Measurements from ENCODE around the gene OR2J3. TPM values are rescaled to one million over a fixed set of nuclear protein-coding genes. Genes with fewer than 3 reads are reported as not detected.
"Not testable (repeated sequence)": the region's sequence is repeated elsewhere in the genome, so short reads cannot be mapped to it uniquely, and the experiment has no call there.

OR2J3 gene
- total RNA-seq, 1 donor = not detected

DNA sequence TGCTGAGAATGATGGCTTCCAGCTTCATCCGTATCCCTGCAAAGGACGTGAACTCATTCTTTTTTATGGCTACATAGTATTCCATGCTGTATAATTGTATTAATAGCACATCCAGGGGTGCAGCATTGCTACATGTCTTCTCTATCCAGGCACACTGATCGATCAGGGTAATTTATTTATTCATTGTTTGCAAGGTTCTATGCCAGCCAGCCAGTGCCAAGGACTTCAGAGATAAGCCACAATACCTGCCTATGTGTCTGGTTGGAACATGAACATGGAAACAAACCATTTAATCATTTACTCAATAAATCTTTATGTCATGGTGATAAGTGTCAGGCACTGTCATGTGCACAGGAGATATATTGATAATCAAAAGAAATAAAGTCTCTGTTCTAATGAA lies 14.9 kb upstream of the OR2J3 start:
- no peak for DNase-seq (ENCODE audit: low read depth)
- H3K4me3 ChIP-seq (ENCODE audit: low read depth, low read length) = no peak overlapping the region
- TF ChIP-seq, protein P1, sequence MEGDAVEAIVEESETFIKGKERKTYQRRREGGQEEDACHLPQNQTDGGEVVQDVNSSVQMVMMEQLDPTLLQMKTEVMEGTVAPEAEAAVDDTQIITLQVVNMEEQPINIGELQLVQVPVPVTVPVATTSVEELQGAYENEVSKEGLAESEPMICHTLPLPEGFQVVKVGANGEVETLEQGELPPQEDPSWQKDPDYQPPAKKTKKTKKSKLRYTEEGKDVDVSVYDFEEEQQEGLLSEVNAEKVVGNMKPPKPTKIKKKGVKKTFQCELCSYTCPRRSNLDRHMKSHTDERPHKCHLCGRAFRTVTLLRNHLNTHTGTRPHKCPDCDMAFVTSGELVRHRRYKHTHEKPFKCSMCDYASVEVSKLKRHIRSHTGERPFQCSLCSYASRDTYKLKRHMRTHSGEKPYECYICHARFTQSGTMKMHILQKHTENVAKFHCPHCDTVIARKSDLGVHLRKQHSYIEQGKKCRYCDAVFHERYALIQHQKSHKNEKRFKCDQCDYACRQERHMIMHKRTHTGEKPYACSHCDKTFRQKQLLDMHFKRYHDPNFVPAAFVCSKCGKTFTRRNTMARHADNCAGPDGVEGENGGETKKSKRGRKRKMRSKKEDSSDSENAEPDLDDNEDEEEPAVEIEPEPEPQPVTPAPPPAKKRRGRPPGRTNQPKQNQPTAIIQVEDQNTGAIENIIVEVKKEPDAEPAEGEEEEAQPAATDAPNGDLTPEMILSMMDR (IDR thresholded peaks at IDR 0.05; ENCODE audit: insufficient read depth, low read length) = no peak

GRCh38 chr6:29097803-29098202 lies 10.1 kb upstream of the OR2J3 start:
- TF ChIP-seq, protein P1 (IDR thresholded peaks at IDR 0.05; ENCODE audit: insufficient read depth, low read length) = no peak
- no peak for DNase-seq (ENCODE audit: low read depth)

DNA sequence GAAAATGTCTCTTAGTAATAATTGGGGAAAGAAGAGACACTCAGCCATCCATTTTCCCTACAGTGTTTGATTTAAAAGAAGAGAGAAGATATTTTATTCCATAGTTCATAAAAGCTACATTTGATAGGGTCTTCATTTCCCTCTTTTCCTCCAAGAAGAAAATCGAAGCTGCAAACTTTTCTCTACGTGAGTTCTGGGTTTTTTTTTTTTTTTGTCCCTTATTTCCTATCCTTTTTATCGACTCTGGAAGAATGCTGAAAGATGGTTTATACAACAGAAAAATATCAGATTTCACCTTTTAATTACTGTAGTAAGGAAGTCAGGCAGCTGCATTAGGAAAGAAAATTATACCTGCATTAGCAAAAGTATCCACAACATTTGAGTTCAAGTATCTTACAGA lies 8.7 kb upstream of the OR2J3 start, which contains the start of gene OR2J1:
TSS of gene OR2J1 (plus strand) at position 301 of the 400 bp plus-strand sequence. CDS start 1,453 bp downstream, outside the sequence.
- TF ChIP-seq, protein P1 (IDR thresholded peaks at IDR 0.05; ENCODE audit: insufficient read depth, low read length) = no peak
- no peak for DNase-seq (ENCODE audit: low read depth)
- no peak within 1 kb of the TSS for H3K4me3 ChIP-seq (ENCODE audit: low read depth, low read length)

More at GRCh38 chr6:29097803-29098202, 10.1 kb upstream of the OR2J3 start:
- H3K4me3 ChIP-seq (ENCODE audit: low read depth, low read length) = no peak overlapping the region

GRCh38 chr6:29112135-29112534 lies 4.3 kb downstream of the OR2J3 start:
- TF ChIP-seq, protein P1 (IDR thresholded peaks at IDR 0.05; ENCODE audit: insufficient read depth, low read length) = no peak
- DNase-seq (ENCODE audit: low read depth) = no peak
- no peak overlapping the region for H3K4me3 ChIP-seq (ENCODE audit: low read depth, low read length)

GRCh38 chr6:29114964-29115363 lies 7.1 kb downstream of the OR2J3 start:
- not testable (repeated sequence) for H3K4me3 ChIP-seq (ENCODE audit: low read depth, low read length); DNase-seq (ENCODE audit: low read depth)

DNA sequence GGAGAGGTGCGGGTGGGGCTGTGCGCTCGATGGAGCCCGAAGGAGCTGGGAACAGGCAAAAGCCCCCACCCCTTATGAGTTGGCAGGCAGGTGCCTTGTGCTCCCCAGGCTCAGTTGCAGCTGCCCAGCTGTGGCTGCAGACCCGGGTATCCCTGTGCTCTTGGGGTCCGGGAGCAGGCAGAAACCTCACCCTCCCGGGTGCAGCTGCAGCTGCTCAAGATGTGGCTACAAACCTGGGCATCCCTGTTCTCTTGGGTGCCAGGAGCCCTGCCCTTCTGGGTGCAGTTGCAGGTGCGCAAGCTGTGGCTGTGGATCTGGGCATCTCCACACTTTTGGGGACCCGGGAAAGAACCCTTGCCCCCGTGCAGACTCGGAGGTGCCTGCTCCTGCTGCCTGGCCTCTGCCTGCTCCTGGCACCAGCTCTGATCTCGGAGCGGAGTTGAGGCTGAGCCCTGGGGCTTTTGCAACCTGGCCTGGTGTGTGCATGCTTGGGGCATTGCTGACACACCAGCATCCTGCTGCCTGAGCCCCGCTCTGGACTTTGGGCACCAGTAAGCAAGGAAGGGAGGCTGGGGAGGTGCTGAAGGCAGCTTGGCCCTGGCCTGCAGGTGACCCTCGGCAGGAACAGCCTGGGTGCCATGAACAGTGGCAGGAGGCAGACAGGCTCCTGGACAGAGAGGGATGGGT lies 21.6 kb downstream of the OR2J3 start:
- TF ChIP-seq, protein P1 (IDR thresholded peaks at IDR 0.05; ENCODE audit: insufficient read depth, low read length) = no peak
- DNase-seq (ENCODE audit: low read depth) = no peak
- H3K4me3 ChIP-seq (ENCODE audit: low read depth, low read length) = no peak overlapping the region

- no peak for DNase-seq (ENCODE audit: low read depth)
- TF ChIP-seq, protein P1 (IDR thresholded peaks at IDR 0.05; ENCODE audit: insufficient read depth, low read length) = no peak
- no peak overlapping the region for H3K4me3 ChIP-seq (ENCODE audit: low read depth, low read length)
Observed at GRCh38 chr6:29130644-29131043, 22.8 kb downstream of the OR2J3 start.
